ENCODE data around the gene ZNRD2. TPM values are rescaled to one million over a fixed set of nuclear protein-coding genes. Genes with fewer than 3 reads are reported as not detected.

The ZNRD2 gene
- total RNA-seq, 2 experiments from 2014 or later, result 38.7 to 39.9 TPM

GRCh38 chr11:65576867-65577755 lies 6.8 kb downstream of the ZNRD2 start:
- peak overlapping the region; percentile 90 for H3K4me3 Mint-ChIP-seq
- ChIA-PET POLR2A (interaction anchor here (0.9 to 3.6 kb wide), 19 partner anchors 9 to 442 kb away, joined by 3 to 42 read pairs (median 15); partner anchors contain the start of genes CCDC85B, MALAT1, PCNX3 and RNASEH2C), CTCF (interaction anchor here (1.3 to 4.1 kb wide), 4 partner anchors 11 to 37 kb away, joined by 6 to 31 read pairs (median 20); no protein-coding TSS in a partner anchor)
- ATAC-seq (ENCODE audit: poor library complexity) (no peak), DNase-seq (peak in 4 of 14 experiments; percentile 54 to 81 (median 66))
- peaks cover 63% of the 10 kb centered on the region for H3K4me1 ChIP-seq (ENCODE audit: insufficient read depth, low read length)
- peak overlapping the region; percentile 57 to 61 for H3K27ac ChIP-seq (ENCODE audit: low read depth in 1 of 2, low read length in 2 of 2)
- H3K9me3 ChIP-seq (ENCODE audit: control insufficient read depth in 1 of 2, insufficient read depth in 1 of 2, low read length in 2 of 2), result no peaks in the 10 kb centered on the region
- peaks cover 56% of the 10 kb centered on the region for H3K36me3 Mint-ChIP-seq (ENCODE audit: low read depth)
- H3K27me3 Mint-ChIP-seq, result no peaks in the 10 kb centered on the region
- TF ChIP-seq CTCF (IDR thresholded peaks at IDR 0.05), result no peak
- H3K27me3 ChIP-seq (ENCODE audit: control insufficient read depth in 1 of 2, insufficient read depth in 2 of 2, low read length in 2 of 2), result no peaks in the 10 kb centered on the region
- no peaks in the 10 kb centered on the region for H3K9me3 Mint-ChIP-seq
- peak overlapping the region; percentile 37 for H3K27ac Mint-ChIP-seq
- peak overlapping the region; percentile 71 for H3K4me3 ChIP-seq (ENCODE audit: low read length)
- peaks cover 43% of the 10 kb centered on the region for H3K4me1 Mint-ChIP-seq (ENCODE audit: low read depth)
- peaks cover 49% of the 10 kb centered on the region for H3K36me3 ChIP-seq (ENCODE audit: insufficient read depth, low read length)
- intact Hi-C loops (cut with DNase I, micrococcal nuclease), result loop anchor here in 1 of 2 experiments (10.0 kb wide), 1 partner anchor 52 kb away; the partner anchor contains the start of gene SCYL1

- intact Hi-C loops (cut with DNase I, micrococcal nuclease), result loop anchor here in 1 of 2 experiments (1.0 to 10.0 kb wide), 2 partner anchors 13 to 53 kb away; partner anchors contain the start of gene SCYL1
- Histone ChIP-seq H3K4me3 (ENCODE audit: low read length) (peak overlapping the region; percentile 71), H3K9me3 (ENCODE audit: control insufficient read depth in 1 of 2, insufficient read depth in 1 of 2, low read length in 2 of 2) (no peaks in the 10 kb centered on the region), H3K36me3 (ENCODE audit: insufficient read depth, low read length) (peaks cover 54% of the 10 kb centered on the region), H3K27ac (ENCODE audit: low read depth in 1 of 2, low read length in 2 of 2) (peak overlapping the region; percentile 57 to 61), H3K27me3 (ENCODE audit: control insufficient read depth in 1 of 2, insufficient read depth in 2 of 2, low read length in 2 of 2) (no peaks in the 10 kb centered on the region), H3K4me1 (ENCODE audit: insufficient read depth, low read length) (peaks cover 61% of the 10 kb centered on the region)
- H3K27me3 Mint-ChIP-seq, result no peaks in the 10 kb centered on the region
- H3K4me3 Mint-ChIP-seq, result peak overlapping the region; percentile 59
- H3K9me3 Mint-ChIP-seq, result no peaks in the 10 kb centered on the region
- H3K27ac Mint-ChIP-seq, result peak overlapping the region; percentile 37
- POLR2A ChIA-PET, result interaction anchor here (0.9 to 3.6 kb wide), 6 partner anchors 26 to 78 kb away, joined by 3 to 42 read pairs (median 18); partner anchors contain the start of genes MALAT1, PCNX3 and SCYL1
- ATAC-seq (ENCODE audit: poor library complexity) (no peak), DNase-seq (no peak)
- peaks cover 62% of the 10 kb centered on the region for H3K36me3 Mint-ChIP-seq (ENCODE audit: low read depth)
- CTCF ChIA-PET, result interaction anchor here (1.3 to 4.1 kb wide), 4 partner anchors 11 to 38 kb away, joined by 6 to 31 read pairs (median 20); no protein-coding TSS in a partner anchor
- H3K4me1 Mint-ChIP-seq (ENCODE audit: low read depth), result peaks cover 39% of the 10 kb centered on the region
- no peak for TF ChIP-seq CTCF (IDR thresholded peaks at IDR 0.05)
Measured at GRCh38 chr11:65577756-65578109, 7.5 kb downstream of the ZNRD2 start.

GRCh38 chr11:65578134-65578533 lies 7.9 kb downstream of the ZNRD2 start:
- DNase-seq (no peak), ATAC-seq (ENCODE audit: poor library complexity) (no peak)
- Histone ChIP-seq H3K27me3 (ENCODE audit: control insufficient read depth in 1 of 2, insufficient read depth in 2 of 2, low read length in 2 of 2) (no peaks in the 10 kb centered on the region), H3K4me1 (ENCODE audit: insufficient read depth, low read length) (peaks cover 57% of the 10 kb centered on the region), H3K4me3 (ENCODE audit: low read length) (peak overlapping the region; percentile 71), H3K27ac (ENCODE audit: low read depth in 1 of 2, low read length in 2 of 2) (peak overlapping the region in 1 of 2 donors; percentile 61), H3K9me3 (ENCODE audit: control insufficient read depth in 1 of 2, insufficient read depth in 1 of 2, low read length in 2 of 2) (no peaks in the 10 kb centered on the region), H3K36me3 (ENCODE audit: insufficient read depth, low read length) (peaks cover 55% of the 10 kb centered on the region)
- ChIA-PET CTCF (interaction anchor here (2.3 to 4.1 kb wide), 3 partner anchors 10 to 38 kb away, joined by 9 to 31 read pairs (median 30); no protein-coding TSS in a partner anchor), POLR2A (interaction anchor here (1.0 to 3.6 kb wide), 5 partner anchors 10 to 53 kb away, joined by 3 to 27 read pairs (median 16); partner anchors contain the start of genes PCNX3 and SCYL1)
- Mint-ChIP-seq H3K27me3 (no peaks in the 10 kb centered on the region), H3K36me3 (ENCODE audit: low read depth) (peaks cover 63% of the 10 kb centered on the region), H3K9me3 (no peaks in the 10 kb centered on the region), H3K4me1 (ENCODE audit: low read depth) (peaks cover 36% of the 10 kb centered on the region), H3K4me3 (peak overlapping the region; percentile 67), H3K27ac (peak overlapping the region; percentile 37)
- TF ChIP-seq CTCF (IDR thresholded peaks at IDR 0.05), result no peak
- intact Hi-C loops (cut with DNase I, micrococcal nuclease), result loop anchor here in 1 of 2 experiments (1.0 to 10.0 kb wide), 2 partner anchors 12 to 53 kb away; partner anchors contain the start of gene SCYL1

Measured in CD4-positive, alpha-beta T cell (primary cell).